GM12872 (cell line): Measurements from ENCODE around the gene CHRNB2.

ENCODE experiments used
- CTCF ChIP-seq: IDR thresholded peaks from 3 replicates; pipeline ENCODE4 v1.5.1; 2011; ENCODE audit warnings: low read depth, mild to moderate bottlenecking, low read length, moderate library complexity; ENCODE audit not compliant: insufficient read depth

The CHRNB2 gene

GRCh38 chr1:154575951-154576566 is 8.5 kb downstream of the CHRNB2 start:
- no peak for TF ChIP-seq CTCF

GRCh38 chr1:154577346-154578057 is 9.9 kb downstream of the CHRNB2 start:
- no peak for TF ChIP-seq CTCF

GRCh38 chr1:154578058-154578418 is 10.5 kb downstream of the CHRNB2 start:
- no peak for TF ChIP-seq CTCF

- TF ChIP-seq CTCF: no peak
These were observed 11.8 kb downstream of the CHRNB2 start for GRCh38 chr1:154579374-154579773.

GRCh38 chr1:154581766-154582165 is 14.2 kb downstream of the CHRNB2 start:
- TF ChIP-seq CTCF: no peak

GRCh38 chr1:154582885-154583284 is 15.3 kb downstream of the CHRNB2 start:
- no peak for TF ChIP-seq CTCF

GRCh38 chr1:154583773-154584172 is 16.2 kb downstream of the CHRNB2 start:
- no peak for TF ChIP-seq CTCF
